Keratinocyte (primary cell): ENCODE results near the gene ATP8A1.

Experiments used
- CTCF ChIP-seq, 3 experiments: IDR thresholded peaks in 1 of 3; conservative IDR thresholded peaks in 1 of 3; optimal IDR thresholded peaks in 1 of 3; 2 replicates in 2 of 3; 3 replicates in 1 of 3; pipeline versions ENCODE3 to v1.5.1; 2011; ENCODE audit warnings: low read length in 3 of 3, mild to moderate bottlenecking in 3 of 3, moderate library complexity in 2 of 3, control low read depth in 1 of 3, inconsistent platforms in 1 of 3; ENCODE audit not compliant: insufficient read depth in 2 of 3; ENCODE audit errors: extremely low read depth in 1 of 3
- EZH2 ChIP-seq: IDR thresholded peaks from one replicate; pipeline ENCODE4 v1.6.1; 2012; ENCODE audit warnings: inconsistent platforms, mild to moderate bottlenecking, low read length, moderate library complexity

DNA sequence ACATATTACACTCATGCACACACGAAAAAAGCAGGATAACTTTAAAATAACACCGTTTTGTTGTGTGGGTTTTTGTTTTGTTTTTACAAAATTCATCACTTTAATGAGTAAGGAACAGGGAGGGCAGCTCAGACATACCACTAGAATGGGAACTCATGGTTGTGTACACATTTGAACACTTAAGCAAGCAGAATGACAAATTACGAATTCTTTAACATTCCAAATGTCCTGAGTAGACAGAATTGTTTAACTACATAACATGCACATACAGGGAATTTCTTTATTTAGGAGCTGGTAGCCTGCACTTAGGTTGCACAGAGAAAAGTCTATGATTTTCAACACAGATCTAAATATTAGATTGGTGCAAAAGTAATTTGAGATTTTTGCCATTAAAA is 96.4 kb downstream of the ATP8A1 start:
- no peak for TF ChIP-seq CTCF (optimal IDR thresholded peaks at IDR 0.05 in 1 of 3, IDR thresholded peaks at IDR 0.05 in 1 of 3, conservative IDR thresholded peaks at IDR 0.05 in 1 of 3; ENCODE audit: extremely low read depth in 1 of 3, insufficient read depth in 2 of 3, low read length in 3 of 3)
- no peak for TF ChIP-seq EZH2
